ENCODE data around the gene ISOC1. TPM values are rescaled to one million over a fixed set of nuclear protein-coding genes. Genes with fewer than 3 reads are reported as not detected.

The ISOC1 gene
- total RNA-seq, 4 donors from 2014 or later = 30.7 to 141 (median 71.5) TPM

DNA sequence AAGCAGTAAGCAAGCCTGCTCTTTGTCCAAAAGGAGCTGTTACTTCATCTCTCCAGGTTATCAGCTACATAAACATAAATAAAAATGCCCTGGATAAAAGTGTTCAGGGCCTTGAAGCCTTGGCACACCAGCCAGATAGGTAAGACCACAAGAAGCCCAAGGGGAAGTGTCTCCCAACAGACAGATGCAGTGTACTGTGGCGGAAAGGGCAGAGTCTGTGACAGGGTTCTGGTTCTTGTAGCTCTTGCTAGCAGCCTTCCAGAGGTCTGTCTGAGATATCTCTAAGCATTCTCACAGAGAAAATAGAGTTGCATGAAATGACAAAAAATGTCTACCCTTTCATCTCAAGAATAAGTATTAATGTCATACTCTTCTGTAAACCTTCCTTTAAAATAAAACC, 30.1 kb downstream of the ISOC1 start:
- H3K27me3 ChIP-seq = no peaks in the 10 kb centered on the region
- intact Hi-C loops (cut with DNase I; ENCODE audit: low total_unique reads) = no loop called here
- no peak for TF ChIP-seq POLR2A (IDR thresholded peaks at IDR 0.05)
- TF ChIP-seq, protein P1, sequence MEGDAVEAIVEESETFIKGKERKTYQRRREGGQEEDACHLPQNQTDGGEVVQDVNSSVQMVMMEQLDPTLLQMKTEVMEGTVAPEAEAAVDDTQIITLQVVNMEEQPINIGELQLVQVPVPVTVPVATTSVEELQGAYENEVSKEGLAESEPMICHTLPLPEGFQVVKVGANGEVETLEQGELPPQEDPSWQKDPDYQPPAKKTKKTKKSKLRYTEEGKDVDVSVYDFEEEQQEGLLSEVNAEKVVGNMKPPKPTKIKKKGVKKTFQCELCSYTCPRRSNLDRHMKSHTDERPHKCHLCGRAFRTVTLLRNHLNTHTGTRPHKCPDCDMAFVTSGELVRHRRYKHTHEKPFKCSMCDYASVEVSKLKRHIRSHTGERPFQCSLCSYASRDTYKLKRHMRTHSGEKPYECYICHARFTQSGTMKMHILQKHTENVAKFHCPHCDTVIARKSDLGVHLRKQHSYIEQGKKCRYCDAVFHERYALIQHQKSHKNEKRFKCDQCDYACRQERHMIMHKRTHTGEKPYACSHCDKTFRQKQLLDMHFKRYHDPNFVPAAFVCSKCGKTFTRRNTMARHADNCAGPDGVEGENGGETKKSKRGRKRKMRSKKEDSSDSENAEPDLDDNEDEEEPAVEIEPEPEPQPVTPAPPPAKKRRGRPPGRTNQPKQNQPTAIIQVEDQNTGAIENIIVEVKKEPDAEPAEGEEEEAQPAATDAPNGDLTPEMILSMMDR (IDR thresholded peaks at IDR 0.05) = no peak

DNA sequence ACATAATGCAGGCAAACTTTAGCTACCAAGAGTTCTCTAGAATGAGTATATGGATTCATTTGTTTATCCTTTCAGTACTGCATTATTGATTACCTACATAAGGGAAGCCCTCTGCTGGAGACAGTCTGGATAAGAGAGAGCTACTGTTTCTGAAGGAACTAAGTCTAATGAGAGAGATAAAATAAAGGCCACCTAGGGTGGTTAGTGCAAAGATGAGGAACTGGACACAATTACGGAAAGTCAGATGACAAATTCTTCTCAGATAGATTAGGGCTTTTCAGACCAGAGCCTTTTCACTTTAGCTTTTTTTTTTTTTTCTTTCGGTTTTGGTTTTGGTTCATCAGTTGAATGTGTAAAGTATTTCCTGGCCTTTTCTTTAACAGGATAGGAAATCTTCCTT, 31.3 kb downstream of the ISOC1 start:
- intact Hi-C loops (cut with DNase I; ENCODE audit: low total_unique reads) = no loop called here

More for the DNA sequence above, 30.1 kb downstream of the ISOC1 start:
- Histone ChIP-seq H3K27ac (no peak overlapping the region), H3K4me1 (no peaks in the 10 kb centered on the region), H3K9me3 (no peaks in the 10 kb centered on the region), H3K36me3 (no peaks in the 10 kb centered on the region), H3K4me3 (no peak overlapping the region)
- DNase-seq = no peak

DNA sequence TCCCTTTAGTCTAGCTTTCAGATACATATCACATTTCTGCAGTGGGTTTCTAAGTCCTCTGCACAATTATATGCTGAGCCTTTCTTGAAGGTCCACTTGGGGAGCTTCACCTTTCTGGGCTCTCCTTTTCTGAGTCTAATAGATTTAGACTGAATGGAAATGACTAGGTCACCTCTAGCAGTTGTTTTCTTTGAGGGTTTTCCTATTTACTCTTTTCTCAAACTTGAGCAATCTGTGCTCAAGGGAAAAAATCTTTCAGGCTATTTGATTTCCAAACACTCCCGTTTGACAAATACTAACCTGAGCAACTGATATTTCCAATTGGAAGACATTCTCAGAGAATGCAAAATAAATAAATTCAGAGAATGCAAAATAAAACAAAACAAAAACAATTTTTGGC, 39.0 kb downstream of the ISOC1 start:
- Histone ChIP-seq H3K27me3 (no peaks in the 10 kb centered on the region), H3K36me3 (no peaks in the 10 kb centered on the region), H3K4me3 (no peak overlapping the region), H3K9me3 (no peaks in the 10 kb centered on the region), H3K27ac (no peak overlapping the region), H3K4me1 (no peaks in the 10 kb centered on the region)
- DNase-seq = no peak
- no peak for TF ChIP-seq POLR2A (IDR thresholded peaks at IDR 0.05)
- TF ChIP-seq, protein P1 (IDR thresholded peaks at IDR 0.05) = no peak
- intact Hi-C loops (cut with DNase I; ENCODE audit: low total_unique reads) = no loop called here

More for the DNA sequence above, 31.3 kb downstream of the ISOC1 start:
- Histone ChIP-seq H3K4me1 (no peaks in the 10 kb centered on the region), H3K27ac (peak overlapping the region in 1 of 2 donors; percentile 32), H3K9me3 (no peaks in the 10 kb centered on the region), H3K27me3 (no peaks in the 10 kb centered on the region), H3K4me3 (no peak overlapping the region), H3K36me3 (no peaks in the 10 kb centered on the region)
- TF ChIP-seq, protein P1 (IDR thresholded peaks at IDR 0.05) = no peak
- no peak for TF ChIP-seq POLR2A (IDR thresholded peaks at IDR 0.05)
- DNase-seq = no peak

DNA sequence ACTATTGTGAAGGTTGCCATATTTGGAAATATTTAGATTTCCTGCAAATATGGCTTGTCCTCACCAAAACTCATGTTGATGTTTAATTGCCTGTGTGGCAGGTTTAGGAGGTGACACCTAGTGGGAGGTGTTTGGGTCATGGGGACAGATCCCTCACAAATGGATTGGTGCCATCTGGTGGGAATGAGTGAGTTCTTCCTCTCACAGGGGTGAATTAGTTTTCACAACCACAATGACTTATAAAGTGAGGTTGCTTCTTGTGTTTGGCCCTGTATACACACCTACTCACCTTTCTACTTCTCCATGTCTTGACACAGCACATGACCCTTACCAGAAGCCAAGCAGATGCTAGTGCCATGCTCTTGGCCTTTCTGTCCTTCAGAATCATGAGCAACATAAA, 41.1 kb downstream of the ISOC1 start:
- Histone ChIP-seq H3K27me3 (no peaks in the 10 kb centered on the region), H3K4me3 (no peak overlapping the region), H3K9me3 (no peaks in the 10 kb centered on the region), H3K4me1 (no peaks in the 10 kb centered on the region), H3K27ac (no peak overlapping the region), H3K36me3 (no peaks in the 10 kb centered on the region)
- TF ChIP-seq, protein P1 (IDR thresholded peaks at IDR 0.05) = no peak
- TF ChIP-seq POLR2A (IDR thresholded peaks at IDR 0.05) = no peak
- intact Hi-C loops (cut with DNase I; ENCODE audit: low total_unique reads) = no loop called here
- DNase-seq = no peak

DNA sequence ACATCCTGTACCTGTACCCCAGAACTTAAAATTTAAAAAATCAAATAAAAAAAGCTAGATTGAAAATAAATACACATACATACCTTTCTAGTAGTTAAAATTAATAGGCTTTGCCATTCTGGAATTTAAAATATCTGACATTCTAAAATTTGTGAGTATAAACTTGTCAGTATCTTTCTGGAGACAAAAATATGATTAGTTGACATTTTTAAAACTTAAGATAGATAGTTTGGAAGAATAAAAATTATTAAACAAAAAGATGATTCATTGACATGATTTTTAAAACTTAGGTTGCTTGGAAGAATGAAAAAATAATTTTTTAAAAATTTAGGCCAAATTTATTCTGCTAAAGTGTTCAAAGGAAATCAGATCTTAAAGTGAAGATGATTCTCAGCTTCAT, 43.1 kb downstream of the ISOC1 start:
- H3K9me3 ChIP-seq = no peaks in the 10 kb centered on the region
- H3K36me3 ChIP-seq = no peaks in the 10 kb centered on the region
- no peak overlapping the region for H3K4me3 ChIP-seq
- no peak for DNase-seq
- no peak for TF ChIP-seq POLR2A (IDR thresholded peaks at IDR 0.05)
- TF ChIP-seq, protein P1 (IDR thresholded peaks at IDR 0.05) = no peak
- H3K27ac ChIP-seq = no peak overlapping the region
- intact Hi-C loops (cut with DNase I; ENCODE audit: low total_unique reads) = no loop called here
- no peaks in the 10 kb centered on the region for H3K27me3 ChIP-seq
- H3K4me1 ChIP-seq = no peaks in the 10 kb centered on the region

Data from uterus (tissue), 4 donors.